Uterus (tissue), 4 donors: ENCODE data around the gene CD300LG. TPM values are rescaled to one million over a fixed set of nuclear protein-coding genes. Genes with fewer than 3 reads are reported as not detected.

Experiments used
- DNase-seq, 2 donors: peaks; one replicate each; pipeline ENCODE4 v3.0.0-alpha.2; 2019 to 2020
- H3K27ac ChIP-seq, 2 donors: fragments of 200-600 bp; sonication (generic); 1 replicate in 1 of 2; 2 replicates in 1 of 2; pipeline ENCODE4 v1.5.1; 2016 to 2018
- H3K27me3 ChIP-seq, 2 donors: fragments of 200-600 bp; sonication (generic); one replicate each; pipeline ENCODE4 v1.5.1; 2018 to 2019; ENCODE audit warnings: control low read depth in 1 of 2
- H3K36me3 ChIP-seq, 2 donors: fragments of 200-600 bp; sonication (generic); one replicate each; pipeline ENCODE4 v1.5.1; 2019; ENCODE audit warnings: control low read depth in 1 of 2
- H3K4me1 ChIP-seq, 2 donors: fragments of 200-600 bp; sonication (generic); one replicate each; pipeline ENCODE4 v1.5.1; 2018 to 2019; ENCODE audit warnings: control low read depth in 1 of 2
- H3K4me3 ChIP-seq, 2 donors: fragments of 200-600 bp; sonication (generic); 1 replicate in 1 of 2; 2 replicates in 1 of 2; pipeline ENCODE4 v1.5.1; 2018 to 2019; ENCODE audit warnings: mild to moderate bottlenecking in 1 of 2
- H3K9me3 ChIP-seq, 2 donors: fragments of 200-600 bp; sonication (generic); one replicate each; pipeline ENCODE4 v1.5.1; 2019; ENCODE audit warnings: control low read depth in 1 of 2
- POLR2A ChIP-seq, 2 donors: fragments of 450-650 bp; IDR thresholded peaks; one replicate each; pipeline ENCODE4 v1.6.1; 2016; ENCODE audit warnings: antibody characterized with exemption in 2 of 2, mild to moderate bottlenecking in 1 of 2, moderate library complexity in 1 of 2
- intact Hi-C: fragments of 100-400 bp; cut with DNase I; formaldehyde crosslinking; loops from one replicate; pipeline ENCODE4 v1.15.1; 2023; ENCODE audit warnings: low total_unique reads
- total RNA-seq, 4 donors: library from RNA; depleted of rRNA in 3 of 4; stranded (reverse); fragments of >200 nt in 3 of 4; gene quantifications; one replicate each; pipeline versions ENCODE4 v1.1.0 to v1.2.4, GENCODE V29; 2014 to 2023
- TF ChIP-seq, protein P1 (sequence below), 4 experiments: fragments of 200-600 bp in 2 of 4; fragments of 450-650 bp in 2 of 4; sonication (generic) in 2 of 4; IDR thresholded peaks; one replicate each; pipeline ENCODE4 v1.5.1; 2016 to 2019; ENCODE audit warnings: antibody characterized with exemption in 4 of 4, mild to moderate bottlenecking in 2 of 4, moderate library complexity in 1 of 4
- donor health status: DM: yes; HTN: yes; CAD: no.

CD300LG gene
- total RNA-seq, 4 donors from 2014 or later = 2.1 to 6.5 (median 6.2) TPM; not detected in 1

DNA sequence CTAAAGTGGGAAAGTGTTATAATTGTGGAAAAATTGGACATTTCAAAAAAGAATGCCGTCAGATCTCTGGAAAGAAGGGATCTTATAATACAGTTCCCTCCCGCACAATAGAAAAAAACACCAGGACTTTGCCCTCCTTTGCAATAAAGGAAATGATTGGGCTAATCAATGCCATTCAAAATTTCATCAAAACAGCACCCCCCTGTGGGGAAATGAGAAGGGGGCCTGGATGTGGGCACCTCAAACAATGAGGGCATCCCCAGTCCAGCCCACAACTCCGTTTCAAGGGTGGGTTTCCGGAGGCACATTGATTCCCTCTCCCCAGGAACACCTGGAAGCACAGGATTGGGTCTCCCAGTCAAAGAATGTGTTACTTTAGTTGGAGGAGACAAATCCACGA is 26.1 kb downstream of the CD300LG start:
- no peaks in the 10 kb centered on the region for H3K4me1 ChIP-seq
- TF ChIP-seq POLR2A (IDR thresholded peaks at IDR 0.05) = no peak
- TF ChIP-seq, protein P1, sequence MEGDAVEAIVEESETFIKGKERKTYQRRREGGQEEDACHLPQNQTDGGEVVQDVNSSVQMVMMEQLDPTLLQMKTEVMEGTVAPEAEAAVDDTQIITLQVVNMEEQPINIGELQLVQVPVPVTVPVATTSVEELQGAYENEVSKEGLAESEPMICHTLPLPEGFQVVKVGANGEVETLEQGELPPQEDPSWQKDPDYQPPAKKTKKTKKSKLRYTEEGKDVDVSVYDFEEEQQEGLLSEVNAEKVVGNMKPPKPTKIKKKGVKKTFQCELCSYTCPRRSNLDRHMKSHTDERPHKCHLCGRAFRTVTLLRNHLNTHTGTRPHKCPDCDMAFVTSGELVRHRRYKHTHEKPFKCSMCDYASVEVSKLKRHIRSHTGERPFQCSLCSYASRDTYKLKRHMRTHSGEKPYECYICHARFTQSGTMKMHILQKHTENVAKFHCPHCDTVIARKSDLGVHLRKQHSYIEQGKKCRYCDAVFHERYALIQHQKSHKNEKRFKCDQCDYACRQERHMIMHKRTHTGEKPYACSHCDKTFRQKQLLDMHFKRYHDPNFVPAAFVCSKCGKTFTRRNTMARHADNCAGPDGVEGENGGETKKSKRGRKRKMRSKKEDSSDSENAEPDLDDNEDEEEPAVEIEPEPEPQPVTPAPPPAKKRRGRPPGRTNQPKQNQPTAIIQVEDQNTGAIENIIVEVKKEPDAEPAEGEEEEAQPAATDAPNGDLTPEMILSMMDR (IDR thresholded peaks at IDR 0.05) = no peak
- H3K4me3 ChIP-seq = no peak overlapping the region
- intact Hi-C loops = no loop called here
- DNase-seq = no peak
- no peak overlapping the region for H3K27ac ChIP-seq
- no peaks in the 10 kb centered on the region for H3K9me3 ChIP-seq
- H3K27me3 ChIP-seq = no peaks in the 10 kb centered on the region
- no peaks in the 10 kb centered on the region for H3K36me3 ChIP-seq

DNA sequence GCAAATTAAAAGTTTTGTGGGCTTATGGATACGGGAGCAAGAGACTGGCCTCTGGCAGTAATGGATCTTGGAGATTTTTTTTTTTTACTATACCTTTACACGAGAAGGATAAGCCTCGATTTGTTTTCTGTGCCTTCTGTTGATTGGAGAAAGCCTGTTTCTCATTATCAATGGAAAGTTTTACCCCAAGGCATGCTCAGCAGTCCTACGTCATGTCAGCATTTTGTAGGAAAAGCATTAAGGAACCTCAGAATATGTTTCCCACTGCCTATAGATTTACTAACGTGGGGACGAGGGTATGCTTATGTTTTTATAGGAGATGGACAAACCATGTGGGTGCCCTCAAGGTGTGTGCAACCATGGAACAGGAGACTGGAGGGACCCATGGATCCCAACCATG is 26.8 kb downstream of the CD300LG start:
- no peaks in the 10 kb centered on the region for H3K27me3 ChIP-seq
- H3K36me3 ChIP-seq = no peaks in the 10 kb centered on the region
- no peak for DNase-seq
- intact Hi-C loops = no loop called here
- no peaks in the 10 kb centered on the region for H3K9me3 ChIP-seq
- TF ChIP-seq, protein P1 (IDR thresholded peaks at IDR 0.05) = no peak
- no peak for TF ChIP-seq POLR2A (IDR thresholded peaks at IDR 0.05)
- no peak overlapping the region for H3K27ac ChIP-seq
- no peaks in the 10 kb centered on the region for H3K4me1 ChIP-seq
- H3K4me3 ChIP-seq = no peak overlapping the region

DNA sequence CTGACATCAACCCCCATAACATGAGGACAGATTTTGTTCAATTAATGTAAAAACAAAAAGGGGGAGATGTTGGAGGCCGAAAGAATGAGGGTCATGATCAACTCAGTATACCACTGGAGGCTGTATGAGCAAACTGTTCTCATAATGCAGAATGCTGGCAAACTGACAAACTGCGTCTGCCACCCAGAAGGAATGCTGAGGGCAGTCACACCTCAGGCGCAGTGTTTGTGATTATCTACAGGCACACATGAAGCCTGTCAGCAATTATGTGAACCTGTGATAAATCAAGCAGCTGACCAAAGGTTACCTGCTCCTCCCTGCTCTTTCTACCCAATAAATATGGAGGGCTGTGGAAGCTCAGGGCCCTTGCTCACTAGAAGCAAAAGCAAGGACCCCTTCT is 27.3 kb downstream of the CD300LG start:
- intact Hi-C loops = no loop called here
- no peak for DNase-seq
- Histone ChIP-seq H3K4me3 (no peak overlapping the region), H3K27me3 (no peaks in the 10 kb centered on the region), H3K9me3 (no peaks in the 10 kb centered on the region), H3K36me3 (no peaks in the 10 kb centered on the region), H3K4me1 (no peaks in the 10 kb centered on the region), H3K27ac (no peak overlapping the region)
- TF ChIP-seq POLR2A (IDR thresholded peaks at IDR 0.05) = no peak
- TF ChIP-seq, protein P1 (IDR thresholded peaks at IDR 0.05) = no peak

DNA sequence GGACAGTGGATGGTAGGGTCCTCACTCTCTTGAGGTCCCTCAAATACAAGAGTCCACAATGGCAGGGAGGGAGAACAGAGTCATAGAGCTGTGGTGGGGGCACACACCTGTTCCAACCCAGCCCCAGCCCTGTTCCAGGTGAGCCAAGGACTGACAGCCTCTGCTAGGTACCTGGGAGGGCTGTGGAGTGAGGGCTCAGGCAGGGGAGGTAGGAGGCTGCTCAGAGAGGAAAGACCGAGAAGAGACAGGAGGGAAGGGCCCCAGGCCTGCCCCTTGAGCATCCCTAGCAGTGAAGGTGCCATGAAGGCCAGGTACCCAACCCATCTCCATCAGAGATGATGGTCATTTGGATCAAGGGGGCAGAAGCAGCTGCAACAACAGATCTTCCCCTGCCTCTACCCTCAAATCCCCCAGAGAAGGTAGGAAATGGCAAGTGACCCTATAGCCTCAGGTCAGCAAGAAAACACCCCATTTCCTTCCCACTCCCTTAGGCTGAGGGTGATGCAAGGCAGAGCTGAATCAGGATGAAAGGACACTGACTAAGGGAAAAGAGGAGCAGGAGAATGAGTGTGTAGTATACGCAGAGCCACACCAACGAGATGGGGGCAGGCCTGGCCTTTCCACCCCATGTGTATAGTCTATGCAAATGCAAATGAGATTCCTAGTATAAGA is 28.6 kb downstream of the CD300LG start:
- H3K27ac ChIP-seq = no peak overlapping the region
- H3K4me1 ChIP-seq = no peaks in the 10 kb centered on the region
- intact Hi-C loops = no loop called here
- TF ChIP-seq POLR2A (IDR thresholded peaks at IDR 0.05) = no peak
- TF ChIP-seq, protein P1 (IDR thresholded peaks at IDR 0.05) = no peak
- H3K36me3 ChIP-seq = no peaks in the 10 kb centered on the region
- no peaks in the 10 kb centered on the region for H3K9me3 ChIP-seq
- DNase-seq = no peak
- no peaks in the 10 kb centered on the region for H3K27me3 ChIP-seq
- H3K4me3 ChIP-seq = no peak overlapping the region

DNA sequence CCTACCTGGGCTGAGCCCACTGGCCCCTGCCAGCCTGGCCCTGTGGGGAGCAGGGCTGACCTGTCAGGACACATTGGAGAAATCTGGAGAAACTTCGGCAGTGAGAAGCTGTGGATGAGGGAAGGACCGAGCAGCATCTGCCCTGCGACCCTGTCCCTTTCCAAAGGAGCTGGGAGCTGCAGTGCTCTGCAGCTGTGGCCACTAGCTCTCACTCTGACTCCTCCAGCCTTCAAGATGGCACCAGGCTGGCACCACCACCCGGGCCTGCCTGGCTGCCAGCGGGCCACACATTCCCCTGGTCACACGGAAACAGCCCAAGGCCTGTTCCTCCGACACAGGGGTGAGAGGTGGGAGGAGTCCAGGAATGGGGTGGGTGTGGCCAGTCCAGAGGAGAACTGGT is 30.1 kb downstream of the CD300LG start:
- Histone ChIP-seq H3K27me3 (no peaks in the 10 kb centered on the region), H3K4me3 (no peak overlapping the region), H3K27ac (no peak overlapping the region), H3K4me1 (no peaks in the 10 kb centered on the region), H3K9me3 (no peaks in the 10 kb centered on the region), H3K36me3 (no peaks in the 10 kb centered on the region)
- DNase-seq = no peak
- no peak for TF ChIP-seq POLR2A (IDR thresholded peaks at IDR 0.05)
- TF ChIP-seq, protein P1 (IDR thresholded peaks at IDR 0.05) = no peak
- intact Hi-C loops = no loop called here
